ENCODE data around the gene KRTAP19-1. TPM values are rescaled to one million over a fixed set of nuclear protein-coding genes. Genes with fewer than 3 reads are reported as not detected.

Gene KRTAP19-1
- polyA plus RNA-seq, 1 donor from 2014 or later: not detected

- Histone ChIP-seq H3K4me3 (ENCODE audit: low read length) (no peak within 1 kb of the TSS), H3K4me2 (ENCODE audit: low read length) (no peak within 1 kb of the TSS), H3K9ac (ENCODE audit: low read length) (no peak within 1 kb of the TSS), H3K36me3 (ENCODE audit: insufficient read depth, low read length) (no peaks in the 10 kb centered on the region), H3K79me2 (replicated peaks; ENCODE audit: insufficient read depth, low read length) (no peaks in the 10 kb centered on the region), H4K20me1 (ENCODE audit: insufficient read depth) (no peaks in the 10 kb centered on the region), H3F3A (ENCODE audit: insufficient read depth, low read length, poor library complexity, severe bottlenecking) (no peaks in the 10 kb centered on the region), H2AFZ (ENCODE audit: low read depth, low read length) (no peak within 1 kb of the TSS), H3K9me3 (ENCODE audit: low read length) (no peaks in the 10 kb centered on the region), H3K9me2 (ENCODE audit: insufficient read depth, low read length) (no peaks in the 10 kb centered on the region), H3K27me3 (ENCODE audit: insufficient read depth, low read depth, low read length) (no peaks in the 10 kb centered on the region), H3K27ac (ENCODE audit: low read length) (no peak within 1 kb of the TSS)
- no peak for TF ChIP-seq RAD21 (conservative IDR thresholded peaks at IDR 0.05)
These were observed 16.9 kb upstream of the KRTAP19-1 start, which contains the start of gene KRTAP19-4 for GRCh38 chr21:30497065-30497464. TSS of gene KRTAP19-4 (minus strand) at chr21:30497165. CDS start at chr21:30497110, 55 bp downstream.

GRCh38 chr21:30491963-30492428 is 11.8 kb upstream of the KRTAP19-1 start, which contains the start of gene KRTAP19-3:
TSS of gene KRTAP19-3 (minus strand) at chr21:30492013. CDS start at chr21:30491957, 56 bp downstream.
- H3K9me3 ChIP-seq (ENCODE audit: low read length): no peaks in the 10 kb centered on the region
- no peak within 1 kb of the TSS for H3K4me2 ChIP-seq (ENCODE audit: low read length)

More at GRCh38 chr21:30491963-30492428, 11.8 kb upstream of the KRTAP19-1 start, which contains the start of gene KRTAP19-3:
- Histone ChIP-seq H3K9ac (ENCODE audit: low read length) (no peak within 1 kb of the TSS), H4K20me1 (ENCODE audit: insufficient read depth) (no peaks in the 10 kb centered on the region), H3K27ac (ENCODE audit: low read length) (no peak within 1 kb of the TSS), H3F3A (ENCODE audit: insufficient read depth, low read length, poor library complexity, severe bottlenecking) (no peaks in the 10 kb centered on the region), H3K27me3 (ENCODE audit: insufficient read depth, low read depth, low read length) (no peaks in the 10 kb centered on the region), H3K36me3 (ENCODE audit: insufficient read depth, low read length) (no peaks in the 10 kb centered on the region), H3K4me3 (ENCODE audit: low read length) (no peak within 1 kb of the TSS), H2AFZ (ENCODE audit: low read depth, low read length) (no peak within 1 kb of the TSS), H3K79me2 (replicated peaks; ENCODE audit: insufficient read depth, low read length) (no peaks in the 10 kb centered on the region), H3K9me2 (ENCODE audit: insufficient read depth, low read length) (no peaks in the 10 kb centered on the region)
- TF ChIP-seq CTCF (IDR thresholded peaks at IDR 0.05; ENCODE audit: poor library complexity, severe bottlenecking): no peak
- no peak for TF ChIP-seq TAF1 (IDR thresholded peaks at IDR 0.05; ENCODE audit: low read depth)
- no peak for TF ChIP-seq POLR2AphosphoS5 (IDR thresholded peaks at IDR 0.05)
- TF ChIP-seq MXI1 (conservative IDR thresholded peaks at IDR 0.05; ENCODE audit: poor library complexity, severe bottlenecking): no peak
- no peak for TF ChIP-seq RAD21 (conservative IDR thresholded peaks at IDR 0.05)
- no peak for TF ChIP-seq EZH2 (IDR thresholded peaks at IDR 0.05; ENCODE audit: borderline replicate concordance, insufficient read depth, low read length, poor library complexity, severe bottlenecking)
- TF ChIP-seq EP300 (conservative IDR thresholded peaks at IDR 0.05; ENCODE audit: poor library complexity, severe bottlenecking): no peak
- TF ChIP-seq SMC3 (conservative IDR thresholded peaks at IDR 0.05; ENCODE audit: poor library complexity): no peak
- TF ChIP-seq REST (IDR thresholded peaks at IDR 0.05; ENCODE audit: borderline replicate concordance): no peak
